CD4-positive, alpha-beta memory T cell (primary cell): Measurements from ENCODE around the gene ERC2. TPM values are rescaled to one million over a fixed set of nuclear protein-coding genes. Genes with fewer than 3 reads are reported as not detected.

Experiments used
- CTCF ChIA-PET: fragments of 350-600 bp; sonication (Branson Sonifier 250); formaldehyde crosslinking; loops from one replicate; lab custom pipeline; 2021; ENCODE audit warnings: inconsistent platforms; ENCODE audit not compliant: partially characterized antibody; lab: Charles Lee
- POLR2A ChIA-PET: fragments of 350-600 bp; sonication (Branson Sonifier 250); formaldehyde crosslinking; loops from one replicate; lab custom pipeline; 2021; ENCODE audit not compliant: partially characterized antibody; lab: Charles Lee
- DNase-seq, 5 donors: peaks; one replicate each; pipeline versions ENCODE4 v3.0.0 to v3.0.0-alpha.2; 2020 to 2022; ENCODE audit warnings: mixed read lengths in 1 of 5
- H3K27ac ChIP-seq: one replicate; pipeline ENCODE4 v1.7.0; 2013; ENCODE audit warnings: low read depth, low read length
- H3K27me3 ChIP-seq: 2 replicates; pipeline ENCODE4 v1.7.0; 2013; ENCODE audit warnings: mild to moderate bottlenecking, low read length, moderate library complexity; ENCODE audit not compliant: insufficient read depth
- H3K36me3 ChIP-seq: 2 replicates; pipeline ENCODE4 v1.7.0; 2013; ENCODE audit warnings: mild to moderate bottlenecking, low read length, moderate library complexity; ENCODE audit not compliant: insufficient read depth
- H3K4me1 ChIP-seq: 2 replicates; pipeline ENCODE4 v1.7.0; 2013; ENCODE audit warnings: mild to moderate bottlenecking, low read length, moderate library complexity; ENCODE audit not compliant: insufficient read depth
- H3K4me3 ChIP-seq, 2 donors: one replicate each; pipeline ENCODE4 v1.7.0; 2013; ENCODE audit warnings: low read length in 2 of 2, mild to moderate bottlenecking in 1 of 2
- H3K9me3 ChIP-seq, 2 donors: one replicate each; pipeline ENCODE4 v1.7.0; 2013; ENCODE audit warnings: low read length in 2 of 2, control low read depth in 1 of 2; ENCODE audit not compliant: control insufficient read depth in 1 of 2
- H3K27ac Mint-ChIP-seq, 7 donors: one replicate each; pipeline ENCODE4 v1.8.0; 2020 to 2021; ENCODE audit warnings: mixed read lengths in 7 of 7, mild to moderate bottlenecking in 6 of 7, inconsistent platforms in 3 of 7, moderate library complexity in 3 of 7
- H3K27me3 Mint-ChIP-seq, 2 donors: one replicate each; pipeline ENCODE4 v1.8.0; 2020 to 2021; ENCODE audit warnings: mixed read lengths in 2 of 2
- H3K36me3 Mint-ChIP-seq, 2 donors: one replicate each; pipeline ENCODE4 v1.8.0; 2020 to 2021; ENCODE audit warnings: mixed read lengths in 2 of 2, inconsistent platforms in 1 of 2, mild to moderate bottlenecking in 1 of 2
- H3K4me1 Mint-ChIP-seq, 4 donors: one replicate each; pipeline ENCODE4 v1.8.0; 2020 to 2021; ENCODE audit warnings: mixed read lengths in 4 of 4, mild to moderate bottlenecking in 1 of 4
- H3K4me3 Mint-ChIP-seq, 8 donors: one replicate each; pipeline ENCODE4 v1.8.0; 2020 to 2021; ENCODE audit warnings: mixed read lengths in 8 of 8, mild to moderate bottlenecking in 7 of 8, moderate library complexity in 6 of 8, inconsistent platforms in 3 of 8
- H3K9me3 Mint-ChIP-seq, 8 donors: one replicate each; pipeline ENCODE4 v1.8.0; 2020 to 2021; ENCODE audit warnings: mixed read lengths in 8 of 8, mild to moderate bottlenecking in 5 of 8, inconsistent platforms in 3 of 8, moderate library complexity in 1 of 8
- intact Hi-C: fragments of 100-400 bp; cut with micrococcal nuclease; formaldehyde crosslinking; loops from one replicate; pipeline ENCODE4 v1.15.1; 2023
- polyA plus RNA-seq, 2 donors: library from polyadenylated mRNA; unstranded; fragments of 300-500 nt; fragmentation: Illumina TruSeq; gene quantifications; one replicate each; pipeline ENCODE4 v1.2.3, GENCODE V29; 2021
- total RNA-seq, 2 experiments: library from RNA; stranded (reverse); gene quantifications; one replicate each; pipeline ENCODE4 v1.2.3, GENCODE V29; 2021

ERC2 gene
- total and polyA plus RNA-seq, 4 experiments from 2014 or later: not detected

GRCh38 chr3:55541456-55541855, 926.8 kb downstream of the ERC2 start:
- no peak overlapping the region for H3K4me3 Mint-ChIP-seq
- H3K36me3 ChIP-seq: no peaks in the 10 kb centered on the region
- H3K9me3 ChIP-seq: no peaks in the 10 kb centered on the region
- no peaks in the 10 kb centered on the region for H3K27me3 Mint-ChIP-seq
- intact Hi-C loops: no loop called here
- H3K36me3 Mint-ChIP-seq: no peaks in the 10 kb centered on the region
- no peaks in the 10 kb centered on the region for H3K4me1 Mint-ChIP-seq
- H3K9me3 Mint-ChIP-seq: peaks cover 0 to 5% (median 2%) of the 10 kb centered on the region in 8 donors
- ChIA-PET POLR2A (no interaction called here), CTCF (no interaction called here)
- no peaks in the 10 kb centered on the region for H3K27me3 ChIP-seq
- no peak for DNase-seq
- H3K4me3 ChIP-seq: no peak overlapping the region
- H3K27ac ChIP-seq: no peak overlapping the region
- no peak overlapping the region for H3K27ac Mint-ChIP-seq
- H3K4me1 ChIP-seq: no peaks in the 10 kb centered on the region

GRCh38 chr3:55541016-55541415, 927.3 kb downstream of the ERC2 start:
- Histone ChIP-seq H3K36me3 (no peaks in the 10 kb centered on the region), H3K9me3 (no peaks in the 10 kb centered on the region), H3K27me3 (no peaks in the 10 kb centered on the region), H3K4me1 (no peaks in the 10 kb centered on the region), H3K27ac (no peak overlapping the region), H3K4me3 (no peak overlapping the region)
- Mint-ChIP-seq H3K27ac (no peak overlapping the region), H3K27me3 (no peaks in the 10 kb centered on the region), H3K4me1 (no peaks in the 10 kb centered on the region), H3K36me3 (no peaks in the 10 kb centered on the region), H3K4me3 (no peak overlapping the region), H3K9me3 (peaks cover 0 to 5% (median 2%) of the 10 kb centered on the region in 8 donors)
- intact Hi-C loops: no loop called here
- CTCF ChIA-PET: no interaction called here
- POLR2A ChIA-PET: no interaction called here
- no peak for DNase-seq

GRCh38 chr3:55540579-55540978, 927.7 kb downstream of the ERC2 start:
- no peaks in the 10 kb centered on the region for H3K36me3 ChIP-seq
- H3K4me3 ChIP-seq: no peak overlapping the region
- no peaks in the 10 kb centered on the region for H3K9me3 ChIP-seq
- POLR2A ChIA-PET: no interaction called here
- no peak for DNase-seq
- no peaks in the 10 kb centered on the region for H3K27me3 ChIP-seq
- Mint-ChIP-seq H3K27ac (no peak overlapping the region), H3K4me1 (no peaks in the 10 kb centered on the region), H3K27me3 (no peaks in the 10 kb centered on the region), H3K9me3 (peaks cover 0 to 5% (median 2%) of the 10 kb centered on the region in 8 donors), H3K36me3 (no peaks in the 10 kb centered on the region), H3K4me3 (no peak overlapping the region)
- no peak overlapping the region for H3K27ac ChIP-seq
- CTCF ChIA-PET: no interaction called here
- intact Hi-C loops: no loop called here
- no peaks in the 10 kb centered on the region for H3K4me1 ChIP-seq

GRCh38 chr3:55538158-55538557, 930.1 kb downstream of the ERC2 start:
- DNase-seq: no peak
- H3K4me3 Mint-ChIP-seq: no peak overlapping the region
- Histone ChIP-seq H3K9me3 (no peaks in the 10 kb centered on the region), H3K36me3 (no peaks in the 10 kb centered on the region), H3K27me3 (no peaks in the 10 kb centered on the region), H3K4me1 (no peaks in the 10 kb centered on the region), H3K4me3 (no peak overlapping the region), H3K27ac (no peak overlapping the region)
- no peak overlapping the region for H3K27ac Mint-ChIP-seq
- H3K36me3 Mint-ChIP-seq: no peaks in the 10 kb centered on the region
- ChIA-PET POLR2A (no interaction called here), CTCF (no interaction called here)
- H3K9me3 Mint-ChIP-seq: peaks cover 0 to 2% (median 0%) of the 10 kb centered on the region in 8 donors
- H3K27me3 Mint-ChIP-seq: no peaks in the 10 kb centered on the region
- H3K4me1 Mint-ChIP-seq: no peaks in the 10 kb centered on the region
- intact Hi-C loops: no loop called here

GRCh38 chr3:55537563-55537962, 930.7 kb downstream of the ERC2 start:
- no peaks in the 10 kb centered on the region for H3K36me3 ChIP-seq
- H3K9me3 ChIP-seq: no peaks in the 10 kb centered on the region
- no peak overlapping the region for H3K27ac ChIP-seq
- H3K4me3 Mint-ChIP-seq: no peak overlapping the region
- H3K36me3 Mint-ChIP-seq: no peaks in the 10 kb centered on the region
- H3K27me3 Mint-ChIP-seq: no peaks in the 10 kb centered on the region
- ChIA-PET POLR2A (no interaction called here), CTCF (no interaction called here)
- DNase-seq: no peak
- no peaks in the 10 kb centered on the region for H3K4me1 Mint-ChIP-seq
- no peaks in the 10 kb centered on the region for H3K27me3 ChIP-seq
- no peak overlapping the region for H3K27ac Mint-ChIP-seq
- no peaks in the 10 kb centered on the region for H3K4me1 ChIP-seq
- no peak overlapping the region for H3K4me3 ChIP-seq
- H3K9me3 Mint-ChIP-seq: peaks cover 0 to 2% (median 0%) of the 10 kb centered on the region in 8 donors
- intact Hi-C loops: no loop called here

- H3K27ac Mint-ChIP-seq: no peak overlapping the region
- H3K36me3 Mint-ChIP-seq: no peaks in the 10 kb centered on the region
- DNase-seq: no peak
- ChIA-PET CTCF (no interaction called here), POLR2A (no interaction called here)
- no peak overlapping the region for H3K4me3 Mint-ChIP-seq
- no peaks in the 10 kb centered on the region for H3K27me3 Mint-ChIP-seq
- Histone ChIP-seq H3K4me1 (no peaks in the 10 kb centered on the region), H3K27ac (no peak overlapping the region), H3K4me3 (no peak overlapping the region), H3K27me3 (no peaks in the 10 kb centered on the region), H3K36me3 (no peaks in the 10 kb centered on the region), H3K9me3 (no peaks in the 10 kb centered on the region)
- intact Hi-C loops: no loop called here
- H3K4me1 Mint-ChIP-seq: no peaks in the 10 kb centered on the region
- H3K9me3 Mint-ChIP-seq: peaks cover 0 to 2% (median 0%) of the 10 kb centered on the region in 8 donors
Observed at GRCh38 chr3:55537129-55537528, 931.1 kb downstream of the ERC2 start.

- Histone ChIP-seq H3K36me3 (no peaks in the 10 kb centered on the region), H3K4me1 (no peaks in the 10 kb centered on the region), H3K9me3 (no peaks in the 10 kb centered on the region), H3K27me3 (no peaks in the 10 kb centered on the region), H3K4me3 (no peak overlapping the region), H3K27ac (no peak overlapping the region)
- intact Hi-C loops: no loop called here
- no peaks in the 10 kb centered on the region for H3K4me1 Mint-ChIP-seq
- DNase-seq: no peak
- ChIA-PET CTCF (no interaction called here), POLR2A (no interaction called here)
- H3K4me3 Mint-ChIP-seq: no peak overlapping the region
- H3K36me3 Mint-ChIP-seq: no peaks in the 10 kb centered on the region
- H3K9me3 Mint-ChIP-seq: peaks cover 0 to 2% (median 0%) of the 10 kb centered on the region in 8 donors
- no peaks in the 10 kb centered on the region for H3K27me3 Mint-ChIP-seq
- no peak overlapping the region for H3K27ac Mint-ChIP-seq
Observed at GRCh38 chr3:55534876-55535275, 933.4 kb downstream of the ERC2 start.

- H3K9me3 ChIP-seq: no peaks in the 10 kb centered on the region
- intact Hi-C loops: no loop called here
- H3K27me3 ChIP-seq: no peaks in the 10 kb centered on the region
- Mint-ChIP-seq H3K27me3 (no peaks in the 10 kb centered on the region), H3K4me1 (no peaks in the 10 kb centered on the region), H3K9me3 (peaks cover 0 to 2% (median 0%) of the 10 kb centered on the region in 8 donors), H3K36me3 (no peaks in the 10 kb centered on the region), H3K4me3 (no peak overlapping the region), H3K27ac (no peak overlapping the region)
- ChIA-PET CTCF (no interaction called here), POLR2A (no interaction called here)
- H3K27ac ChIP-seq: no peak overlapping the region
- H3K4me1 ChIP-seq: no peaks in the 10 kb centered on the region
- H3K4me3 ChIP-seq: no peak overlapping the region
- H3K36me3 ChIP-seq: no peaks in the 10 kb centered on the region
- DNase-seq: no peak
Observed at GRCh38 chr3:55532806-55533205, 935.5 kb downstream of the ERC2 start.
